ENCODE data around the gene SLC2A4RG. TPM values are rescaled to one million over a fixed set of nuclear protein-coding genes. Genes with fewer than 3 reads are reported as not detected.

Gene SLC2A4RG
- total and polyA plus RNA-seq, 2 of the 13 experiments (the other 11 are each of a cell fraction or from before 2014, with no cell fraction given), result 91.4 to 95.9 TPM

- TF ChIP-seq ZNF367 (CRISPR knock-in tag; IDR thresholded peaks at IDR 0.05; ENCODE audit: borderline replicate concordance), result no peak
- TF ChIP-seq NR2F2 (IDR thresholded peaks at IDR 0.05; ENCODE audit: borderline replicate concordance, low read depth), result peak; percentile 88; the same call in 1 of the 2 replicates
- TF ChIP-seq MYPOP (CRISPR knock-in tag; IDR thresholded peaks at IDR 0.05), result 0 out of 2 replicates have a peak, but pooled peaks have one; percentile 15
- TF ChIP-seq, protein P1, sequence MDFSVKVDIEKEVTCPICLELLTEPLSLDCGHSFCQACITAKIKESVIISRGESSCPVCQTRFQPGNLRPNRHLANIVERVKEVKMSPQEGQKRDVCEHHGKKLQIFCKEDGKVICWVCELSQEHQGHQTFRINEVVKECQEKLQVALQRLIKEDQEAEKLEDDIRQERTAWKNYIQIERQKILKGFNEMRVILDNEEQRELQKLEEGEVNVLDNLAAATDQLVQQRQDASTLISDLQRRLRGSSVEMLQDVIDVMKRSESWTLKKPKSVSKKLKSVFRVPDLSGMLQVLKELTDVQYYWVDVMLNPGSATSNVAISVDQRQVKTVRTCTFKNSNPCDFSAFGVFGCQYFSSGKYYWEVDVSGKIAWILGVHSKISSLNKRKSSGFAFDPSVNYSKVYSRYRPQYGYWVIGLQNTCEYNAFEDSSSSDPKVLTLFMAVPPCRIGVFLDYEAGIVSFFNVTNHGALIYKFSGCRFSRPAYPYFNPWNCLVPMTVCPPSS (IDR thresholded peaks at IDR 0.05), result no peak
- TF ChIP-seq HNF1A (IDR thresholded peaks at IDR 0.05; ENCODE audit: low read depth), result peak; percentile 65; the same call in 1 of the 2 replicates
- peak; percentile 90 for TF ChIP-seq HNF1A (CRISPR knock-in tag; IDR thresholded peaks at IDR 0.05; ENCODE audit: borderline replicate concordance)
- TF ChIP-seq SP2 (CRISPR knock-in tag; IDR thresholded peaks at IDR 0.05), result peak; percentile 12
- peak; percentile 81 for TF ChIP-seq CCDC6 (CRISPR knock-in tag; IDR thresholded peaks at IDR 0.05)
- TF ChIP-seq ZBTB7B (CRISPR knock-in tag; IDR thresholded peaks at IDR 0.05), result 0 out of 2 replicates have a peak, but pooled peaks have one; percentile 28
- TF ChIP-seq ZFP62 (CRISPR knock-in tag; IDR thresholded peaks at IDR 0.05), result no peak
- no peak; the same call in 1 of the 2 replicates for TF ChIP-seq ZBTB21 (CRISPR knock-in tag; IDR thresholded peaks at IDR 0.05)
- TF ChIP-seq TFE3 (CRISPR knock-in tag; IDR thresholded peaks at IDR 0.05), result no peak; the same call in none of the 2 replicates
- TF ChIP-seq BRF2 (CRISPR knock-in tag; IDR thresholded peaks at IDR 0.05), result peak; percentile 85; the same call in 1 of the 2 replicates
- TF ChIP-seq KDM1A (CRISPR knock-in tag; IDR thresholded peaks at IDR 0.05), result no peak
- peak; percentile 98 for TF ChIP-seq ZNF282 (IDR thresholded peaks at IDR 0.05; ENCODE audit: partially characterized antibody)
- TF ChIP-seq ZNF710 (CRISPR knock-in tag; IDR thresholded peaks at IDR 0.05; ENCODE audit: borderline replicate concordance), result peak; percentile 48; the same call in 1 of the 2 replicates
- peak; percentile 83; the same call in 1 of the 2 replicates for TF ChIP-seq ZBTB3 (CRISPR knock-in tag; IDR thresholded peaks at IDR 0.05; ENCODE audit: borderline replicate concordance, low read depth)
Measured at GRCh38 chr20:63737945-63738686, 1.5 kb upstream of the SLC2A4RG start (continued).

Data from HepG2 (cell line).